Measurements from ENCODE around the gene ABCF3.

DNA sequence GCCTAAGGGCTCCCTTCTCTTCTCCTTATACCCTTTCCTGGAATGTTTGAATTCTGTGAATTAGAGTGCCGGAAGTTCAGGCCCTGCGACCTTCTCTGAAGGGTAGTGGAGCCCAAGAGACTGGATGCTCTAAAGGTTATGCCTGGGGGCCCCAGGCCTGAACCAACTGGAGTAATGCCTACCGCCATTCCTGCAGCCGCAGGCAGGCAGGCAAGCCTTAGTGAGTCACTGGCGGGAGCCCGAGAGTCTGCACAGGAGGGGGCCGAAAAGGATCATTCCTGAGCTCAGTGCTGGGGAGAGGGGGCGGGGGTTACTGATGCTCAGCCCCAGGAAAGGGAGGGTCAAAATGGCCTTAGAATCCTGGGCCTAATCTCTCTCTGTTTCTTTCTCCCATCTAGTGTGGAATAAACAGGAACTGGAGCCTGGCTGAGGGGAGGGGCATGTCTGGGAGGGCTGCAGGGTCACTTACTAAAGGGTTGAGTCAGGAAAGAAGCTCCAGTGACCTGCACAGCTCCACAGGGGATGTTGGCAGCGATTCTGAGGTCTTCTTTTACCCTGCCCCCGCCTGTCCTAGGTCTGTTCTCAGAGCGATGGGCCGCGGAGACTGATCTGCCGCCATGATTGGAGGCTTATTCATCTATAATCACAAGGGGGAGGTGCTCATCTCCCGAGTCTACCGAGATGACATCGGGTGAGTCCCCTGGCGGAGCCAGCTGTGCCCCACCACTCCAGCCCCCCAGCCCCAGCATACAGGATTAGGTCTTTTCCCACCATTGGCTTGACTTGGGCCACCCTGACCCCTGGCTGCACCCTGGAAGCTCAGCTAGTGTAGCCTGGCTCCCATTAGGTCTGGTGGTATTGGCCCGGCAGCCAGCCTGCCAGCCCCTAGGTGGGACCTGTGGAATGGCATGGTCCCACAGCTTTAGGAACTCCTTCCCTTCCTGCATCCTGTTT is 9.3 kb upstream of the ABCF3 start:
- TF ChIP-seq POLR2A (IDR thresholded peaks at IDR 0.05; ENCODE audit: low read depth, low read length) (no peak), POLR2AphosphoS5 (IDR thresholded peaks at IDR 0.05; ENCODE audit: low read depth, low read length) (no peak)
